K562 (cell line): ENCODE data around the gene CNPY4. TPM values are rescaled to one million over a fixed set of nuclear protein-coding genes. Genes with fewer than 3 reads are reported as not detected.

ENCODE experiments used
- BHLHE40 ChIP-seq: IDR thresholded peaks from 2 replicates; pipeline ENCODE4 v1.6.1; 2011; ENCODE audit warnings: low read length, improper control_type of control experiment
- CBFA2T2 ChIP-seq: fragments of 450-650 bp; conservative IDR thresholded peaks from 2 replicates; pipeline ENCODE4 v1.6.1; 2017; ENCODE audit warnings: mild to moderate bottlenecking
- CGGBP1 ChIP-seq: fragments of 250-450 bp; sonication (Bioruptor Pico); IDR thresholded peaks from 2 replicates; pipeline ENCODE4 v1.9.0; 2021; ENCODE audit warnings: mild to moderate bottlenecking
- CXXC5 ChIP-seq: fragments of 250-450 bp; sonication (Bioruptor Pico); IDR thresholded peaks from 2 replicates; pipeline ENCODE4 v1.8.0; 2022; ENCODE audit warnings: inconsistent platforms, mild to moderate bottlenecking, moderate library complexity
- GATAD2A ChIP-seq: fragments of 450-650 bp; IDR thresholded peaks from 2 replicates; pipeline ENCODE4 v1.6.1; 2017
- HDAC2 ChIP-seq: fragments of 450-650 bp; IDR thresholded peaks from 2 replicates; pipeline ENCODE4 v1.6.1; 2016; ENCODE audit warnings: mild to moderate bottlenecking
- MCM5 ChIP-seq: fragments of 450-650 bp; IDR thresholded peaks from 2 replicates; pipeline ENCODE4 v1.6.1; 2016; ENCODE audit warnings: low read depth
- NFIC ChIP-seq: fragments of 450-650 bp; IDR thresholded peaks from 2 replicates; pipeline ENCODE4 v1.6.1; 2017; ENCODE audit warnings: mild to moderate bottlenecking, inconsistent platforms
- NRF1 ChIP-seq, 2 experiments: fragments of 450-650 bp; IDR thresholded peaks in 1 of 2; conservative IDR thresholded peaks in 1 of 2; 2 replicates each; pipeline ENCODE4 v1.6.1; 2014; ENCODE audit warnings: mild to moderate bottlenecking in 2 of 2
- YBX1 ChIP-seq: fragments of 450-650 bp; IDR thresholded peaks from 2 replicates; pipeline ENCODE4 v1.7.1; 2016; ENCODE audit warnings: mild to moderate bottlenecking
- ZFP91 ChIP-seq: sonication (generic); formaldehyde crosslinking; IDR thresholded peaks from 2 replicates; pipeline ENCODE4 v1.8.0; 2022; ENCODE audit warnings: mild to moderate bottlenecking, missing genetic modification reagents
- ZKSCAN3 ChIP-seq: fragments of 250-450 bp; sonication (Bioruptor Pico); IDR thresholded peaks from 2 replicates; pipeline ENCODE4 v1.4.0; 2020
- ZNF407 ChIP-seq: fragments of 450-650 bp; IDR thresholded peaks from 2 replicates; pipeline ENCODE4 v1.6.1; 2016; ENCODE audit warnings: low read depth
- polyA plus RNA-seq, 8 experiments: library from polyadenylated mRNA; depleted of rRNA in 4 of 8; stranded (reverse) in 5 of 8; unstranded in 3 of 8; fragments of >200 nt; fragmentation: Nextera tagmentation in 2 of 8; fragmentation: Illumina TruSeq in 1 of 8; extraction: Ambion mirVana in 2 of 8; extraction: Trizol in 1 of 8; gene quantifications; 2 replicates each; pipeline versions ENCODE4 v1.2.1 to v1.2.3, GENCODE V29; 2011 to 2014; ENCODE audit warnings: inconsistent platforms in 1 of 8, missing spikeins in 1 of 8
- total RNA-seq, 7 experiments: library from RNA; depleted of rRNA in 6 of 7; stranded (reverse); fragments of >200 nt in 6 of 7; fragmentation: Illumina TruSeq in 2 of 7; extraction: Trizol in 2 of 7; gene quantifications; 2 replicates each; pipeline versions ENCODE4 v1.2.1 to v1.2.3, GENCODE V29; 2011 to 2021; ENCODE audit warnings: low replicate concordance in 1 of 7
- TF ChIP-seq, protein P1 (sequence below): fragments of 450-650 bp; IDR thresholded peaks from 2 replicates; pipeline ENCODE4 v1.6.1; 2017; ENCODE audit warnings: antibody characterized with exemption, mild to moderate bottlenecking

The CNPY4 gene
- total and polyA plus RNA-seq, 9 of the 15 experiments (the other 6 are each of a cell fraction or from before 2014, with no cell fraction given): 1.9 to 11.2 (median 7.0) TPM

DNA sequence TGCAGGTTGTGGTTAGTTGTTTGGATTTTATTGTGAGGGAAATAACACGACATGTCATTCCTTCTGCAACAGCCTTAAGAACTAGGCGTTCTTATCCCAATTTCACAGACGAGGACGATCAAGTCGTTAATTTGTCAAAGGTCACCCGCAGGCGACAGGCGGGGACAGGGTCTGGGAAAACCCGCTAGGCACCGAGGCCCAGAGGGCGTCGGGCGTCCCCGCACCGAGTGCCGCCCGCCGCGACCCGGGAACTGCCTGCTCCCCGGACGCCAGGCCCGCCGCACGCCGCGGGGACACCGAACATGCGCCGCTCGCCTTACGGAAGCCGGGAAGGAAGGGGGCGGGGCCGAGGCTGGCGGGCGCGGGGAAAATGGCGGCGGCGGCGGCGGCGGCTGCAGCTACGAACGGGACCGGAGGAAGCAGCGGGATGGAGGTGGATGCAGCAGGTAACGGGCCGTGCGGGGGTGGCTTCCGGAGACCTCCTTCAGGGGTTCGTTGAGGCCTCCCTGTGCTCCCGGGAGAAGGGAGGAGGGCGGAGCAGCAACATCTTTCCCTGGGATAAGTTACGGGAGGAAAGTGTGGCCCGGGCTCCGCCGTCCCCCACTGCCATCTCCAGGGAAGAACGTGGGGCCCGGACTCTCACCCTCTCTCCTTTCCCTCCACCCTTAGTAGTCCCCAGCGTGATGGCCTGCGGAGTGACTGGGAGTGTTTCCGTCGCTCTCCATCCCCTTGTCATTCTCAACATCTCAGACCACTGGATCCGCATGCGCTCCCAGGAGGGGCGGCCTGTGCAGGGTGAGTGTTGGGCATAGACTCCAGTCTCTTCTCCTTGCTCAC, 30.6 kb upstream of the CNPY4 start, which contains the start of gene COPS6 (continued):
- TF ChIP-seq CXXC5: peak; percentile 97
- TF ChIP-seq NRF1 (conservative IDR thresholded peaks at IDR 0.05 in 1 of 2, IDR thresholded peaks at IDR 0.05 in 1 of 2): peak; percentile 87 to 89
- TF ChIP-seq ZNF407: peak; percentile 93
- TF ChIP-seq MCM5: no peak
- TF ChIP-seq GATAD2A: peak; percentile 64; the same call in 1 of the 2 replicates
- no peak for TF ChIP-seq CBFA2T2
- TF ChIP-seq ZFP91: peak; percentile 55; the same call in 1 of the 2 replicates
- no peak for TF ChIP-seq YBX1
- TF ChIP-seq, protein P1, sequence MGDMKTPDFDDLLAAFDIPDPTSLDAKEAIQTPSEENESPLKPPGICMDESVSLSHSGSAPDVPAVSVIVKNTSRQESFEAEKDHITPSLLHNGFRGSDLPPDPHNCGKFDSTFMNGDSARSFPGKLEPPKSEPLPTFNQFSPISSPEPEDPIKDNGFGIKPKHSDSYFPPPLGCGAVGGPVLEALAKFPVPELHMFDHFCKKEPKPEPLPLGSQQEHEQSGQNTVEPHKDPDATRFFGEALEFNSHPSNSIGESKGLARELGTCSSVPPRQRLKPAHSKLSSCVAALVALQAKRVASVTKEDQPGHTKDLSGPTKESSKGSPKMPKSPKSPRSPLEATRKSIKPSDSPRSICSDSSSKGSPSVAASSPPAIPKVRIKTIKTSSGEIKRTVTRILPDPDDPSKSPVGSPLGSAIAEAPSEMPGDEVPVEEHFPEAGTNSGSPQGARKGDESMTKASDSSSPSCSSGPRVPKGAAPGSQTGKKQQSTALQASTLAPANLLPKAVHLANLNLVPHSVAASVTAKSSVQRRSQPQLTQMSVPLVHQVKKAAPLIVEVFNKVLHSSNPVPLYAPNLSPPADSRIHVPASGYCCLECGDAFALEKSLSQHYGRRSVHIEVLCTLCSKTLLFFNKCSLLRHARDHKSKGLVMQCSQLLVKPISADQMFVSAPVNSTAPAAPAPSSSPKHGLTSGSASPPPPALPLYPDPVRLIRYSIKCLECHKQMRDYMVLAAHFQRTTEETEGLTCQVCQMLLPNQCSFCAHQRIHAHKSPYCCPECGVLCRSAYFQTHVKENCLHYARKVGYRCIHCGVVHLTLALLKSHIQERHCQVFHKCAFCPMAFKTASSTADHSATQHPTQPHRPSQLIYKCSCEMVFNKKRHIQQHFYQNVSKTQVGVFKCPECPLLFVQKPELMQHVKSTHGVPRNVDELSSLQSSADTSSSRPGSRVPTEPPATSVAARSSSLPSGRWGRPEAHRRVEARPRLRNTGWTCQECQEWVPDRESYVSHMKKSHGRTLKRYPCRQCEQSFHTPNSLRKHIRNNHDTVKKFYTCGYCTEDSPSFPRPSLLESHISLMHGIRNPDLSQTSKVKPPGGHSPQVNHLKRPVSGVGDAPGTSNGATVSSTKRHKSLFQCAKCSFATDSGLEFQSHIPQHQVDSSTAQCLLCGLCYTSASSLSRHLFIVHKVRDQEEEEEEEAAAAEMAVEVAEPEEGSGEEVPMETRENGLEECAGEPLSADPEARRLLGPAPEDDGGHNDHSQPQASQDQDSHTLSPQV: peak; percentile 99
- TF ChIP-seq CGGBP1: peak; percentile 58
- peak; percentile 59 for TF ChIP-seq BHLHE40
- TF ChIP-seq NFIC: peak; percentile 62; the same call in 1 of the 2 replicates
- TF ChIP-seq HDAC2: no peak
- TF ChIP-seq ZKSCAN3 (CRISPR knock-in tag): 0 out of 2 replicates have a peak, but pooled peaks have one; percentile 13
